ENCODE results near the gene HOXA6.

The HOXA6 gene

DNA sequence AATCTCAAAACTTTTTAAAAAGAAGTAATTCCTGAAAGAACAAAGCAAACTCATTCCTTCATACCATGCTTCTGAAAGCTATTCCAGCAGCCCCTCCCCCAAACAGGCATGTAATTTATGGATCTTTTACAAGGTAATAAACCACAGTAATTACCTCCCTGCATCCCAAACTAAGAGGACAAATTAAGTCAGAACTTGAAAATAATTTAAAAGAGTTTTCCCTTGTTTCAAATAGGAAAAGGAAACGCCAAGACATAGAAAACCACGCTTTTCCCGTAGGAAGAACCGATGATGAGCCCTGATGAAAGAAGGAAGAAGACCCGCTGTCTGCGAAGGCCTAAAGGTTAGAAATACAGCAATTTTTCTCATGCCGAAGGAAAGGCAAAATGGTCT lies 25.9 kb downstream of the HOXA6 start:
- no peak for DNase-seq

DNA sequence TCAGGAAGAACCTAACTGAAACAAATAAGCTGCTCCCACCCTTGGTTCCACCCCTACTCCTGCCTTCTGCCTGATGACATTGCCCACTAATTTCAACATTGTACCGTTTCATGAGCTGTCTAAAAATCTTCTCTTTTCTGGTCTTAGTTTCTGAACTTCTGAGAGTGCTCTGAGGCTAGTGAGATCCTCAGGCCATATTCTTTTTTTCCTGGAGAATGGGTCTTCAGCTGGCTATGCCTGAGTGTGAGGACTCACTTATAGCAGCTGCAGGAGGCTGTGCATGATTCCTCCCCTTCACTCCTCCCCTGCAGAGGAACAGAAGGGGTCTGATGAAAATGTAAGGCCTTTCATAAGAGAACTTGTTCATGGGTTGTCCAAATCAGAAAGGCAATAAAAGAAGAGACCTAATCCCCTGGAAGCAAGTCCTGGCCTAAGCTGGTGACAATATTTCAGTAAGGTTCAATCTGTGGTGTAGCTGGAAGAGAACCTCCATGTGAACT lies 28.1 kb downstream of the HOXA6 start:
- no peak for DNase-seq

GRCh38 chr7:27118580-27118979 lies 29.0 kb downstream of the HOXA6 start:
- no peak for DNase-seq

DNA sequence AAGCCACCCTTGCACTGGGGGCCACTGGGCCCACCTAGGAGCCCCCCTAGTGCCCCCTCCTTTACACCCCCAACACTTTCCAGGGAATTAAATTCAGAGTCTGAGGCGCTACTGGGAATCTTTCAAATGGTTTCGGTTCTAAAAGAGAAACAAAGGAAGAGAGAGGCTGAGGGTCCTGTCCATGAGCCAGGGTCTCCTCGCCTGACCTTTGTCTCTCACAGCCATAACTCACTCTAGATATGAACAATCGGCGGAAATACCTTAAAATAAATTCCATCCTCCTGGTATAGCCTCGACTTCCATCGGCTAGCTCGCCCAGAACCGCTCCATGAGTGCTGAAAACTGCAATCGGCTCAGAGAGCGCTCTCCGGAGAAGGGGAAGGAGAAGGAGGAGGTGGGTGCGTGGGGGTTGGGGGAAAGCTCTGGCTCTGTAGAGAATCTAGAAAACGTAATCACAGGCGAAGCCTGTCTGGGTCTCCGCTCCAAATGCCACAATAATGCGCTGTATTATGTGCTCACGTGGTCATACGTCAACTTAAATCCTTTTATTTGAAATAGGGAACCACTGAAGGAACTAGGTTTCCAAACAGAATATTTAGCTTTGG lies 29.6 kb downstream of the HOXA6 start:
- DNase-seq, result no peak

- no peak for DNase-seq
These were observed 30.4 kb downstream of the HOXA6 start for GRCh38 chr7:27116962-27117886.

DNA sequence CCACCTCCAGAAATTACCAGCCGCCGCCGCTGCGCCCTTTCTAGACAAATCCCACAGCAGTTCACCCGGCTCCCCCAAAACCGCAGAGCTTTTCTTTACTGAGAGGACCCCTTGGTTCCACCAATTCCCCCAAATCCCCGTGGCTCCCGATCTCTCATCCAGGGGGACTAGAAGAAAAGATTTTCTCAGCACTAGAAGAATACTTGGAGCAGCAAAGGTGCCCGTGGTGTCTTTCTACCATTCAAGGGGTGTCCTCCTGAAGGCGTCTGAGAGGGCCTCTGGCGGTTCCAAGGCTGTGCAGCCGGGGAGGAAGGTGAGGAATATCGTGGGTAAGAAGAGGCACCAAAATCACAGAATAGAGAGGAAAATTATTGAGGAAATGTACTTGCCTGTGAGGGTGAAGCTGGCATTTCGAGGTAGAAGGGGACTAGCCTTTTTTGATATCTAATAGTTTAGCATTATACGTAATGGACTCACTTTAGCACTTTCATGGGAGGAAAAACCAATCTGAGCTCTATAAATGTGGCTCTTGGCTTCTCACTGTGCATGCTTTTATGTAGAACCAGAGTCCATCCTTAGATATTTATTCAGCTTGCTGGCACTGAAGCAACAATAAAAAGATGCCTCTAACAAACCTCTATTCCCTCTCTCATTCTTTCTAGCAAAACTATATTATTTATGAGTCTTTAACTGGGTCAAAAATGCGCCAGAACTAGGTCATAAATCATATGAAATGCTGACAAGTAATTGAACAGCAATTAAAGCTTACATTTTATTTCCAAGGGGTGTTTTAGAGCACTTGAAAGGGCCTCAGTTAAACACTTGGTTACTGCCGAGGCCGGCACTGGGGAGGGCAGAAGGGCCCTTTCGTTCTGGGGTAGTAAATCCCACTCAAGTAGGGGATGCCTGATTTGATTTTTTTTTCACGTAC lies 31.3 kb downstream of the HOXA6 start:
- DNase-seq, result no peak

- DNase-seq, result no peak
These were observed 32.1 kb downstream of the HOXA6 start for GRCh38 chr7:27115221-27116026.

GRCh38 chr7:27114881-27115220 lies 32.7 kb downstream of the HOXA6 start:
- no peak for DNase-seq

- DNase-seq, result no peak
These were observed 33.4 kb downstream of the HOXA6 start for GRCh38 chr7:27113991-27114769.

- no peak for DNase-seq
These were observed 34.3 kb downstream of the HOXA6 start for GRCh38 chr7:27112955-27113949.

DNA sequence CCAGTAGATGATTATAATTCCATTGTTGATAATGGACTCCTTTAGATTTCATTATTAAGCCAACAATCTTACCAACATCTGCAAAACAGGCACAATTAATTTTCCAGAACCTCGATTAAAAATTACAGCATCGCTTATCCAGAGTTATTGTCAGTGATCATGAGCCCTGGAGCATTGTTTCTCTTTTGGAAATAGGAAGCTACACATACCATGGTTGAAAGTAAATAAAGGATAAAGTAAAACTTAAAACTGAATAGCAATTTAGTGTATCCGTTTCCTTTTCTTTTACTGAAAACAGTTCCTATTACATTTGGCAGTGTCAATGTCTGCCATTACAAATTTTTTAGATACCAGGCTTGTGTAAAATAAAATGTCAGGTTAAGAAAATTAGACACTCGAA lies 35.2 kb downstream of the HOXA6 start:
- no peak for DNase-seq

- DNase-seq, result no peak
These were observed 35.8 kb downstream of the HOXA6 start for GRCh38 chr7:27111751-27112277.

- DNase-seq, result no peak
These were observed 36.4 kb downstream of the HOXA6 start for GRCh38 chr7:27111042-27111750.

GRCh38 chr7:27110186-27111031 lies 37.2 kb downstream of the HOXA6 start:
- DNase-seq, result no peak

DNA sequence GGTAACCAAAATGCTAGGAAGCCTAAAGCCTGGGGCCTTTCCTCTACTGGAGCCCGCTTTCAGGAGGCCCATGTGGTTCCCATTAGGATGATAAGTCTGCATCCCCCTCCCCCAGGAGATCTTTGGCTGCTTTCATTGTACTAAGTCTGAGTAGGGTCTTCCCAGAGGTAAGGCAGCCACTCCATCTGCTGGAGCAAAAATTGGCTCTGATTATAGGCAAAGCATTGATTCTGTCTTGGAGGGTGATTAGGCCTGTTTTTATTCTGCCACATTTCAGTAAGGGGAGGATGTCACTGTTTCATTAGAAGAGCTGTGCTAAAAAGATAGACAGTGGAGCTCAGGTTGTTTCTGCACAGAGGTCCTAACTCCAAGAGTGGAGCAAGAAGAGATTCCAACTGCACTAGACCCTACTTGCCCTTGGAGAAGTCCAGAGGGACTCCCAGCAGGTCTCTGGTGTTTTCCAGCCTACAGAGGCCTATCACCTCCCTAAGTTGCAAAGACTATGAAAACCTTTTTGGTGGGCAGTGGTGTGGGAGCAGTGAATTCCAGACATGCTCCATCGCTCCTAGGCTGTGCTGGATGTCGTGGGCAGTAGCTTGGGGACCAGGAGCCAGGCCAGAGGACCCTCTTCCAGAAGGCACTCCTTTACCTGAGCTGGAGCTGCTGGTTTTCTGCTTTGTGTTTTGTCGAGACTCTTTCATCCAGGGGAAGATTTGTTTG lies 37.9 kb downstream of the HOXA6 start:
- DNase-seq, result no peak

DNA sequence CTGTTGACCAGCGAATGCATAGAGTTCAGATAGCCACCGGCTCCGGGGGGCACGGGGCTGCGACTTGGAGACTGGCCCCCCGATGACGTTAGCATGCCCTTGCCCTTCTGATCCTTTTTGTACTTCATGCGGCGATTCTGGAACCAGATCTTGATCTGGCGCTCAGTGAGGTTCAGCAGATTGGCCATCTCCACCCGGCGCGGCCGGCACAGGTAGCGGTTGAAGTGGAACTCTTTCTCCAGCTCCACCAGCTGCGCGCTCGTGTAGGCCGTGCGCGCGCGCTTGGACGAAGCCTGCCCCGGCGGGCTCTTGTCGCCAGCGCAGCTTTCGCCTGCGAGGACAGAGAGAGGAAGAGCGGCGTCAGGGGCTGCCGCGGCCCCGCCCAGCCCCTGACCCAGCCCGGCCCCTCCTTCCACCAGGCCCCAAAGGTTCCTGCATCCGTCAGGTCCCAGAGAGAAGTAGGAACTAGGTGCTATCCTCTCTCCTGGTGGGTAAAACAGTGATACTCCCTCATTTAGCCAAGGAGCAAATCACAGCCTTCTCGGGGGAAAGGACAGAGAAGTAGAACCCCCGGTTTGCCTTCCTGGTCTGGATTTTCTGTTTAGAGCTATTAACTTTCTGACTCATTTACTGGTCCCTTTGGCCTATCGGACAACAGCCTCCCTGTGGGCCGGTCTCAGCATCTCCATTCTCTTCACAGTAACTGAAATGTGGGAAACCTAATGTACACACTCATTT lies 39.0 kb downstream of the HOXA6 start:
- no peak for DNase-seq

All from activated naive CD4-positive, alpha-beta T cell treated with Interleukin-2 at 50 U/mL for 16 hours (primary cell).